Measurements from ENCODE around the gene ATOX1. TPM values are rescaled to one million over a fixed set of nuclear protein-coding genes. Genes with fewer than 3 reads are reported as not detected.

ATOX1 gene
- total and polyA plus RNA-seq, 2 experiments from 2014 or later: 118 to 134 TPM

GRCh38 chr5:151707567-151707966 lies 50.9 kb downstream of the ATOX1 start:
- Histone ChIP-seq H4K20me1 (replicated peaks; ENCODE audit: insufficient read depth) (no peaks in the 10 kb centered on the region), H3K9me2 (ENCODE audit: insufficient read depth) (no peaks in the 10 kb centered on the region), H3K4me2 (no peak overlapping the region), H3K4me3 (no peak overlapping the region), H3K27ac (ENCODE audit: low read depth) (no peak overlapping the region), H3K36me3 (ENCODE audit: insufficient read depth) (no peaks in the 10 kb centered on the region), H2AFZ (0 out of 2 replicates have a peak overlapping the region, but pooled peaks have one; percentile 47), H3K4me1 (ENCODE audit: insufficient read depth) (no peaks in the 10 kb centered on the region), H3K27me3 (ENCODE audit: insufficient read depth) (no peaks in the 10 kb centered on the region), H3K79me2 (replicated peaks; ENCODE audit: insufficient read depth) (no peaks in the 10 kb centered on the region), H3F3A (replicated peaks; ENCODE audit: low read depth) (no peaks in the 10 kb centered on the region)
- H3K27ac Mint-ChIP-seq: no peak overlapping the region
- peaks cover 7% of the 10 kb centered on the region; the same call in 1 of the 3 replicates for H3K4me1 Mint-ChIP-seq
- H3K4me3 Mint-ChIP-seq: no peak overlapping the region
- no peaks in the 10 kb centered on the region; the same call in 2 of the 3 replicates for H3K36me3 Mint-ChIP-seq (ENCODE audit: low read depth)
- DNase-seq (ENCODE audit: low spot score) (no peak), ATAC-seq (no peak)
- TF ChIP-seq ZNF462 (CRISPR knock-in tag; IDR thresholded peaks at IDR 0.05): no peak
- no peak for TF ChIP-seq REST (IDR thresholded peaks at IDR 0.05; ENCODE audit: unreplicated experiment)
- TF ChIP-seq JUNB (IDR thresholded peaks at IDR 0.05; ENCODE audit: unreplicated experiment): no peak
- TF ChIP-seq EZH2phosphoT487 (IDR thresholded peaks at IDR 0.05; ENCODE audit: unreplicated experiment): no peak
- no peak for TF ChIP-seq ZNF114 (CRISPR knock-in tag; IDR thresholded peaks at IDR 0.05)
- no peak for TF ChIP-seq ETS1 (IDR thresholded peaks at IDR 0.05)
- no peak for TF ChIP-seq POLR2AphosphoS5 (IDR thresholded peaks at IDR 0.05; ENCODE audit: low read depth)
- no peak for TF ChIP-seq CREB1 (CRISPR knock-in tag; IDR thresholded peaks at IDR 0.05; ENCODE audit: low read depth)
- TF ChIP-seq ZNF331 (CRISPR knock-in tag; IDR thresholded peaks at IDR 0.05; ENCODE audit: low read depth): no peak
- TF ChIP-seq CTCF (conservative IDR thresholded peaks at IDR 0.05; ENCODE audit: low read depth in 2 of 2): no peak
- no peak for TF ChIP-seq NANOG (IDR thresholded peaks at IDR 0.05; ENCODE audit: borderline replicate concordance)
- TF ChIP-seq STAT1 (IDR thresholded peaks at IDR 0.05; ENCODE audit: unreplicated experiment): no peak
- TF ChIP-seq EZH2 (IDR thresholded peaks at IDR 0.05; ENCODE audit: low read depth, unreplicated experiment): no peak
- H3K27me3 Mint-ChIP-seq (ENCODE audit: insufficient read depth, low read depth, poor library complexity): no peaks in the 10 kb centered on the region
- H3K9me3 Mint-ChIP-seq: no peaks in the 10 kb centered on the region

All from GM23338 (cell line).